Neural cell (in vitro differentiated cells): ENCODE data around the gene RYR2.

Source experiments
- CTCF ChIP-seq: fragments of 450-650 bp; IDR thresholded peaks from 2 replicates; pipeline ENCODE4 v1.5.1; 2014; ENCODE audit warnings: antibody characterized with exemption, mild to moderate bottlenecking, moderate library complexity; ENCODE audit not compliant: poor library complexity, severe bottlenecking
- EP300 ChIP-seq: fragments of 450-650 bp; conservative IDR thresholded peaks from 2 replicates; pipeline ENCODE4 v1.6.1; 2014; ENCODE audit warnings: antibody characterized with exemption, mild to moderate bottlenecking, moderate library complexity; ENCODE audit not compliant: poor library complexity, severe bottlenecking

GRCh38 chr1:237527761-237528160 is 485.8 kb downstream of the RYR2 start:
- TF ChIP-seq EP300 (no peak), CTCF (no peak)
